Keratinocyte (primary cell): ENCODE data around the gene ATP6V0D1. TPM values are rescaled to one million over a fixed set of nuclear protein-coding genes. Genes with fewer than 3 reads are reported as not detected.
A peak's percentile ranks its signal among the peaks of the same experiment; 100 is the strongest.

ENCODE experiments used
- DNase-seq: peaks from one replicate; pipeline ENCODE4 v3.0.0-alpha.2; 2011; ENCODE audit warnings: low read depth, missing footprints, low spot score
- FAIRE-seq: peaks from 2 replicates; lab custom pipeline; 2011; peaks lifted over from hg19 to GRCh38; lab: Jason Lieb, UNC
- H2AFZ ChIP-seq: 2 replicates; pipeline ENCODE4 v1.6.0; 2012; ENCODE audit warnings: low read length, control low read depth, inconsistent platforms; ENCODE audit not compliant: control insufficient read depth
- H3K27ac ChIP-seq: 2 replicates; pipeline ENCODE4 v1.5.1; 2011; ENCODE audit warnings: low read length; ENCODE audit not compliant: control insufficient read depth, insufficient read depth
- H3K27me3 ChIP-seq: 3 replicates; pipeline ENCODE4 v1.6.0; 2011; ENCODE audit warnings: low read length; ENCODE audit not compliant: control insufficient read depth, insufficient read depth; ENCODE audit errors: extremely low read depth
- H3K36me3 ChIP-seq, 2 experiments: 2 replicates in 1 of 2; 3 replicates in 1 of 2; pipeline ENCODE4 v1.5.1; 2011; ENCODE audit warnings: low read length in 2 of 2, mild to moderate bottlenecking in 1 of 2; ENCODE audit not compliant: control insufficient read depth in 2 of 2, insufficient read depth in 2 of 2; ENCODE audit errors: extremely low read depth in 1 of 2
- H3K4me1 ChIP-seq: 3 replicates; pipeline ENCODE4 v1.5.1; 2011; ENCODE audit warnings: low read length; ENCODE audit not compliant: control insufficient read depth, insufficient read depth; ENCODE audit errors: extremely low read depth
- H3K4me2 ChIP-seq: 3 replicates; pipeline ENCODE4 v1.6.0; 2011; ENCODE audit warnings: low read depth, low read length; ENCODE audit not compliant: control insufficient read depth, insufficient read depth; ENCODE audit errors: extremely low read depth
- H3K4me3 ChIP-seq, 3 experiments: fragments of 200-600 bp in 1 of 3; sonication (generic) in 1 of 3; 2 replicates in 2 of 3; 3 replicates in 1 of 3; pipeline ENCODE4 v1.5.1; 2011 to 2016; ENCODE audit warnings: low read length in 3 of 3, mild to moderate bottlenecking in 3 of 3, control low read depth in 2 of 3, inconsistent platforms in 1 of 3, low read depth in 1 of 3, mixed read lengths in 1 of 3, mixed run types in 1 of 3, moderate library complexity in 1 of 3; ENCODE audit not compliant: control insufficient read depth in 2 of 3, insufficient read depth in 2 of 3; ENCODE audit errors: extremely low read depth in 1 of 3
- H3K79me2 ChIP-seq: 2 replicates; pipeline ENCODE4 v1.6.0; 2012; ENCODE audit warnings: low read length; ENCODE audit not compliant: control insufficient read depth, insufficient read depth
- H3K9ac ChIP-seq: 3 replicates; pipeline ENCODE4 v1.6.0; 2011; ENCODE audit warnings: low read length; ENCODE audit not compliant: control insufficient read depth, insufficient read depth; ENCODE audit errors: extremely low read depth
- H3K9me1 ChIP-seq: 3 replicates; pipeline ENCODE4 v1.6.0; 2011; ENCODE audit warnings: low read length; ENCODE audit not compliant: control insufficient read depth, insufficient read depth; ENCODE audit errors: extremely low read depth
- H3K9me3 ChIP-seq: 2 replicates; pipeline ENCODE4 v1.5.1; 2012; ENCODE audit warnings: low read depth, low read length; ENCODE audit not compliant: control insufficient read depth
- H4K20me1 ChIP-seq: 3 replicates; pipeline ENCODE4 v1.6.0; 2011; ENCODE audit warnings: low read length; ENCODE audit not compliant: control insufficient read depth, insufficient read depth; ENCODE audit errors: extremely low read depth
- EZH2 ChIP-seq: IDR thresholded peaks from one replicate; pipeline ENCODE4 v1.6.1; 2012; ENCODE audit warnings: inconsistent platforms, mild to moderate bottlenecking, low read length, moderate library complexity
- dilution Hi-C: fragments of 300-500 bp; cut with MboI; formaldehyde crosslinking; loops from one replicate; pipeline ENCODE4 v1.7.0; 2020; ENCODE audit warnings: low sequenced_read_pairs; ENCODE audit not compliant: extremely low pct_ligation_motif_present
- polyA plus RNA-seq, 5 experiments: library from polyadenylated mRNA; depleted of rRNA in 3 of 5; stranded (reverse) in 3 of 5; stranded (forward) in 1 of 5; unstranded in 1 of 5; fragments of >200 nt; gene quantifications; 1 replicate in 1 of 5; 2 replicates in 3 of 5; 3 replicates in 1 of 5; pipeline versions ENCODE4 v1.2.1 to v1.2.3, GENCODE V29; 2011 to 2012; ENCODE audit warnings: missing spikeins in 2 of 5, low read depth in 1 of 5, low replicate concordance in 1 of 5
- TF ChIP-seq, protein P1 (sequence below), 3 experiments: IDR thresholded peaks in 1 of 3; conservative IDR thresholded peaks in 1 of 3; optimal IDR thresholded peaks in 1 of 3; 2 replicates in 2 of 3; 3 replicates in 1 of 3; pipeline versions ENCODE3 to v1.5.1; 2011; ENCODE audit warnings: low read length in 3 of 3, mild to moderate bottlenecking in 3 of 3, moderate library complexity in 2 of 3, control low read depth in 1 of 3, inconsistent platforms in 1 of 3; ENCODE audit not compliant: insufficient read depth in 2 of 3; ENCODE audit errors: extremely low read depth in 1 of 3

The ATP6V0D1 gene
- polyA plus RNA-seq, 1 donor (not counting 4 experiments of a cell fraction or from before 2014, with no cell fraction given), result 97.1 TPM

- H2AFZ ChIP-seq, result peak within 1 kb of the TSS; percentile 26
- H3K27me3 ChIP-seq, result no peaks in the 10 kb centered on the region
- H4K20me1 ChIP-seq, result no peaks in the 10 kb centered on the region
- TF ChIP-seq EZH2, result no peak
- TF ChIP-seq, protein P1, sequence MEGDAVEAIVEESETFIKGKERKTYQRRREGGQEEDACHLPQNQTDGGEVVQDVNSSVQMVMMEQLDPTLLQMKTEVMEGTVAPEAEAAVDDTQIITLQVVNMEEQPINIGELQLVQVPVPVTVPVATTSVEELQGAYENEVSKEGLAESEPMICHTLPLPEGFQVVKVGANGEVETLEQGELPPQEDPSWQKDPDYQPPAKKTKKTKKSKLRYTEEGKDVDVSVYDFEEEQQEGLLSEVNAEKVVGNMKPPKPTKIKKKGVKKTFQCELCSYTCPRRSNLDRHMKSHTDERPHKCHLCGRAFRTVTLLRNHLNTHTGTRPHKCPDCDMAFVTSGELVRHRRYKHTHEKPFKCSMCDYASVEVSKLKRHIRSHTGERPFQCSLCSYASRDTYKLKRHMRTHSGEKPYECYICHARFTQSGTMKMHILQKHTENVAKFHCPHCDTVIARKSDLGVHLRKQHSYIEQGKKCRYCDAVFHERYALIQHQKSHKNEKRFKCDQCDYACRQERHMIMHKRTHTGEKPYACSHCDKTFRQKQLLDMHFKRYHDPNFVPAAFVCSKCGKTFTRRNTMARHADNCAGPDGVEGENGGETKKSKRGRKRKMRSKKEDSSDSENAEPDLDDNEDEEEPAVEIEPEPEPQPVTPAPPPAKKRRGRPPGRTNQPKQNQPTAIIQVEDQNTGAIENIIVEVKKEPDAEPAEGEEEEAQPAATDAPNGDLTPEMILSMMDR (optimal IDR thresholded peaks at IDR 0.05 in 1 of 3, IDR thresholded peaks at IDR 0.05 in 1 of 3, conservative IDR thresholded peaks at IDR 0.05 in 1 of 3; ENCODE audit: extremely low read depth in 1 of 3, insufficient read depth in 2 of 3, low read length in 3 of 3), result no peak
- H3K36me3 ChIP-seq, result no peaks in the 10 kb centered on the region
- H3K9ac ChIP-seq, result peak within 1 kb of the TSS; percentile 62
- H3K9me1 ChIP-seq, result peaks cover 6% of the 10 kb centered on the region
- H3K27ac ChIP-seq, result peak within 1 kb of the TSS; percentile 3
- H3K4me1 ChIP-seq, result peaks cover 53% of the 10 kb centered on the region
- H3K79me2 ChIP-seq, result peaks cover 28% of the 10 kb centered on the region
- DNase-seq, result no peak
- FAIRE-seq, result no peak
- dilution Hi-C loops, result no loop called here
- no peaks in the 10 kb centered on the region for H3K9me3 ChIP-seq
- peak within 1 kb of the TSS; percentile 53 to 61 (median 56) for H3K4me3 ChIP-seq
- H3K4me2 ChIP-seq, result peak within 1 kb of the TSS; percentile 85
Observed at GRCh38 chr16:67528222-67528869, 47.4 kb upstream of the ATP6V0D1 start, which contains the start of gene RIPOR1. Gene RIPOR1 (plus strand): TSS chr16:67528829. CDS start chr16:67538447, 9,618 bp downstream.

- FAIRE-seq, result peak; percentile 13
- dilution Hi-C loops, result no loop called here
- peaks cover 6% of the 10 kb centered on the region for H3K9me1 ChIP-seq
Observed at GRCh38 chr16:67526149-67526791, 45.3 kb upstream of the ATP6V0D1 start.

More at GRCh38 chr16:67526149-67526791, 45.3 kb upstream of the ATP6V0D1 start:
- H3K4me3 ChIP-seq, result no peak overlapping the region
- H3K4me1 ChIP-seq, result peaks cover 58% of the 10 kb centered on the region
- no peak overlapping the region for H3K9ac ChIP-seq
- no peaks in the 10 kb centered on the region for H4K20me1 ChIP-seq
- peaks cover 13% of the 10 kb centered on the region for H3K79me2 ChIP-seq
- H2AFZ ChIP-seq, result no peak overlapping the region
- no peaks in the 10 kb centered on the region for H3K36me3 ChIP-seq
- TF ChIP-seq, protein P1 (optimal IDR thresholded peaks at IDR 0.05 in 1 of 3, IDR thresholded peaks at IDR 0.05 in 1 of 3, conservative IDR thresholded peaks at IDR 0.05 in 1 of 3; ENCODE audit: extremely low read depth in 1 of 3, insufficient read depth in 2 of 3, low read length in 3 of 3), result no peak
- TF ChIP-seq EZH2, result no peak
- H3K27ac ChIP-seq, result peak overlapping the region; percentile 30
- peak overlapping the region; percentile 29 for H3K4me2 ChIP-seq
- no peak for DNase-seq
- H3K27me3 ChIP-seq, result no peaks in the 10 kb centered on the region
- no peaks in the 10 kb centered on the region for H3K9me3 ChIP-seq
